GM18951 (cell line): ENCODE data around the gene SECTM1.
A peak's percentile ranks its signal among the peaks of the same experiment; 100 is the strongest.

ENCODE experiments used
- POLR2A ChIP-seq: IDR thresholded peaks from 4 replicates; pipeline ENCODE4 v1.6.1; 2011; ENCODE audit warnings: mild to moderate bottlenecking; ENCODE audit not compliant: insufficient read length, insufficient read depth; ENCODE audit errors: extremely low read depth
- in situ Hi-C: fragments of 300-500 bp; cut with MboI; formaldehyde crosslinking; loops from one replicate; pipeline ENCODE4 v1.12.0; 2022; ENCODE audit warnings: low sequenced_read_pairs, mixed read lengths, inconsistent platforms; ENCODE audit not compliant: unreplicated experiment

The SECTM1 gene

GRCh38 chr17:82276938-82277337 lies 56.6 kb downstream of the SECTM1 start:
- no peak for TF ChIP-seq POLR2A
- in situ Hi-C loops, result no loop called here

- in situ Hi-C loops, result no loop called here
- no peak for TF ChIP-seq POLR2A
Measured at GRCh38 chr17:82275326-82275725, 58.2 kb downstream of the SECTM1 start.

- in situ Hi-C loops, result no loop called here
- no peak for TF ChIP-seq POLR2A
Measured at GRCh38 chr17:82274134-82275020, 59.2 kb downstream of the SECTM1 start.

GRCh38 chr17:82273327-82274133 lies 60.0 kb downstream of the SECTM1 start, which contains the start of gene CSNK1D:
TSS of gene CSNK1D (minus strand) at chr17:82273700. CDS start at chr17:82273381, 319 bp downstream.
- peak; percentile 78 for TF ChIP-seq POLR2A
- in situ Hi-C loops, result no loop called here

GRCh38 chr17:82272495-82273326 lies 60.9 kb downstream of the SECTM1 start:
- in situ Hi-C loops, result no loop called here

GRCh38 chr17:82271401-82271800 lies 62.2 kb downstream of the SECTM1 start:
- in situ Hi-C loops, result no loop called here
- TF ChIP-seq POLR2A, result no peak

More at GRCh38 chr17:82272495-82273326, 60.9 kb downstream of the SECTM1 start:
- TF ChIP-seq POLR2A, result no peak
